WTC11 (cell line): Measurements from ENCODE around the gene BABAM2. TPM values are rescaled to one million over a fixed set of nuclear protein-coding genes. Genes with fewer than 3 reads are reported as not detected.

ENCODE experiments used
- ATAC-seq: fragments of 200-7000 bp; cut with Tn5 transposase; 2 replicates; pipeline ENCODE4 v1.10.0; 2021; ENCODE audit warnings: mild to moderate bottlenecking, moderate library complexity
- CTCF ChIA-PET: fragments of 300-600 bp; sonication (Branson Sonifier 250); formaldehyde crosslinking; loops from one replicate; lab custom pipeline; 2021; ENCODE audit warnings: antibody characterized with exemption; lab: Charles Lee
- POLR2A ChIA-PET: fragments of 350-600 bp; sonication (Branson Sonifier 250); formaldehyde crosslinking; loops from one replicate; lab custom pipeline; 2021; ENCODE audit warnings: antibody characterized with exemption; lab: Charles Lee
- DNase-seq: peaks from one replicate; pipeline ENCODE4 v3.0.0; 2021; ENCODE audit warnings: low spot score
- H3K27ac Mint-ChIP-seq: 2 replicates; pipeline ENCODE4 v1.8.0; 2021; ENCODE audit warnings: mixed read lengths
- H3K27me3 Mint-ChIP-seq: 2 replicates; pipeline ENCODE4 v1.8.0; 2021; ENCODE audit warnings: low read depth, mild to moderate bottlenecking, moderate library complexity, mixed read lengths
- H3K36me3 Mint-ChIP-seq: 2 replicates; pipeline ENCODE4 v1.8.0; 2021; ENCODE audit warnings: mixed read lengths
- H3K4me1 Mint-ChIP-seq: 2 replicates; pipeline ENCODE4 v1.8.0; 2022; ENCODE audit warnings: mixed read lengths
- H3K4me3 Mint-ChIP-seq: 2 replicates; pipeline ENCODE4 v1.8.0; 2021; ENCODE audit warnings: mild to moderate bottlenecking, moderate library complexity, mixed read lengths
- H3K9me3 Mint-ChIP-seq: 2 replicates; pipeline ENCODE4 v1.8.0; 2021; ENCODE audit warnings: mixed read lengths
- AR ChIP-seq: fragments of 250-450 bp; sonication (Bioruptor Pico); IDR thresholded peaks from 2 replicates; pipeline ENCODE4 v1.9.0; 2021; ENCODE audit warnings: mild to moderate bottlenecking
- ATF1 ChIP-seq: sonication (generic); formaldehyde crosslinking; IDR thresholded peaks from 2 replicates; pipeline ENCODE4 v1.8.1; 2023; ENCODE audit warnings: mild to moderate bottlenecking, moderate library complexity, missing genetic modification reagents
- ATF3 ChIP-seq: sonication (generic); formaldehyde crosslinking; conservative IDR thresholded peaks from 2 replicates; pipeline ENCODE4 v1.8.1; 2022; ENCODE audit warnings: mild to moderate bottlenecking, missing genetic modification reagents
- ELF4 ChIP-seq: sonication (generic); formaldehyde crosslinking; IDR thresholded peaks from 2 replicates; pipeline ENCODE4 v1.8.1; 2022; ENCODE audit warnings: low read depth, mild to moderate bottlenecking, moderate library complexity, missing genetic modification reagents
- GRHL2 ChIP-seq: fragments of 250-450 bp; sonication (Bioruptor Pico); IDR thresholded peaks from 2 replicates; pipeline ENCODE4 v1.8.0; 2022; ENCODE audit warnings: mild to moderate bottlenecking, moderate library complexity; ENCODE audit not compliant: insufficient replicate concordance, severe bottlenecking
- HMGA2 ChIP-seq: fragments of 250-450 bp; sonication (Bioruptor Pico); IDR thresholded peaks from 2 replicates; pipeline ENCODE4 v1.4.0; 2021; ENCODE audit warnings: mild to moderate bottlenecking, moderate library complexity
- IRF2 ChIP-seq: sonication (generic); formaldehyde crosslinking; IDR thresholded peaks from 2 replicates; pipeline ENCODE4 v1.8.0; 2022; ENCODE audit warnings: low read depth, missing genetic modification reagents, borderline replicate concordance
- MXD4 ChIP-seq: fragments of 250-450 bp; sonication (Bioruptor Pico); IDR thresholded peaks from 2 replicates; pipeline ENCODE4 v1.8.0; 2021; ENCODE audit warnings: mild to moderate bottlenecking, moderate library complexity, borderline replicate concordance
- MYBL2 ChIP-seq: sonication (generic); formaldehyde crosslinking; IDR thresholded peaks from 2 replicates; pipeline ENCODE4 v1.8.1; 2023; ENCODE audit warnings: mild to moderate bottlenecking, moderate library complexity, missing genetic modification reagents
- ZNF121 ChIP-seq: sonication (generic); formaldehyde crosslinking; IDR thresholded peaks from 2 replicates; pipeline ENCODE4 v1.8.0; 2023; ENCODE audit warnings: missing genetic modification reagents
- total RNA-seq: library from RNA; stranded (reverse); gene quantifications from 3 replicates; pipeline ENCODE4 v1.2.3, GENCODE V29; 2021
- TF ChIP-seq, protein P1 (sequence below): fragments of 250-450 bp; sonication (Bioruptor Pico); IDR thresholded peaks from 2 replicates; pipeline ENCODE4 v1.9.0; 2021; ENCODE audit warnings: mild to moderate bottlenecking, borderline replicate concordance
- TF ChIP-seq, protein P2 (sequence below): sonication (generic); formaldehyde crosslinking; IDR thresholded peaks from 2 replicates; pipeline ENCODE4 v1.8.1; 2022; ENCODE audit warnings: low read depth, missing genetic modification reagents, borderline replicate concordance
- TF ChIP-seq, protein P3 (sequence below): sonication (generic); formaldehyde crosslinking; IDR thresholded peaks from 2 replicates; pipeline ENCODE4 v1.8.1; 2022; ENCODE audit warnings: missing genetic modification reagents, borderline replicate concordance

BABAM2 gene
- total RNA-seq, 1 experiment from 2014 or later, result 16.5 TPM

DNA sequence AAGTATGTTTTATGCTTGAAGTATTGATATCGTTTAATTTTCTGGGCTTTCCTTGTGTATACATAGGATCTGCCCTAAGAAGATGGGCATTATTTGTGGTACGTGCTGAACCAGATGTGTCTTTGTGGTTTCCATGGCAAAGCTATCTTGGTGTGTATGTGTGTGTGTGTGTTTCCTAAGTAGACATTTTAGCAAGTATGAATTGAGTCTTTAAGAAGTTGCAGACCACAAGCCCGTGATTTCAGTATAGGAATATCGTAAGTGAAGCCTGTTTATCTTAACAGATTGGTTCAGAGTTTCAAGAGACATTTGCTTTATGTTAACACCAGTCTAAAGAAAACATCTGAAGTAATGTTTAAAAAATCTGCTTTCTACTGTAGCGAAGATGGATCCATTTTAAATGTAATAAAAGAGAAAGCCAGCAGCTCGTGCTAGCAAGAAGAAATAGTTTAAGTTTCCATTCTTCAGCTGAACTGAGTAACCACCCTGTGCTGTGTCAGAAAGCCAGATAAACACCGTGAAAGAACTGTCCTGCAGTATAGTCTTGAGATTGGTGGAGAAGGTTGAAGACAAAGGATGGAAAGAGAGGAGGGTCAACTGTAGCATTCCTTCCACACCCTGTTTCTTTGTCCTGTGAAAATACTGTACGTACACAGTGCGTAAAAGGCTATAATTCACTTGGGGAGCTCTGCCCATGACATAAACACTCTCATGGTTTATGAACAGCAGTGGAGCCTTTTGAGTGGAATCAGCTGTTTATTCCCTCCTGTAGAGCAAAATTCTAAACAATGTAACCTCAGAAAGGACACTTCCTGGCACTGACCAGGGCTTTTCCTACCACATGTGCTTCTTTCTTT lies 410.2 kb downstream of the BABAM2 start (continued):
- TF ChIP-seq, protein P1, sequence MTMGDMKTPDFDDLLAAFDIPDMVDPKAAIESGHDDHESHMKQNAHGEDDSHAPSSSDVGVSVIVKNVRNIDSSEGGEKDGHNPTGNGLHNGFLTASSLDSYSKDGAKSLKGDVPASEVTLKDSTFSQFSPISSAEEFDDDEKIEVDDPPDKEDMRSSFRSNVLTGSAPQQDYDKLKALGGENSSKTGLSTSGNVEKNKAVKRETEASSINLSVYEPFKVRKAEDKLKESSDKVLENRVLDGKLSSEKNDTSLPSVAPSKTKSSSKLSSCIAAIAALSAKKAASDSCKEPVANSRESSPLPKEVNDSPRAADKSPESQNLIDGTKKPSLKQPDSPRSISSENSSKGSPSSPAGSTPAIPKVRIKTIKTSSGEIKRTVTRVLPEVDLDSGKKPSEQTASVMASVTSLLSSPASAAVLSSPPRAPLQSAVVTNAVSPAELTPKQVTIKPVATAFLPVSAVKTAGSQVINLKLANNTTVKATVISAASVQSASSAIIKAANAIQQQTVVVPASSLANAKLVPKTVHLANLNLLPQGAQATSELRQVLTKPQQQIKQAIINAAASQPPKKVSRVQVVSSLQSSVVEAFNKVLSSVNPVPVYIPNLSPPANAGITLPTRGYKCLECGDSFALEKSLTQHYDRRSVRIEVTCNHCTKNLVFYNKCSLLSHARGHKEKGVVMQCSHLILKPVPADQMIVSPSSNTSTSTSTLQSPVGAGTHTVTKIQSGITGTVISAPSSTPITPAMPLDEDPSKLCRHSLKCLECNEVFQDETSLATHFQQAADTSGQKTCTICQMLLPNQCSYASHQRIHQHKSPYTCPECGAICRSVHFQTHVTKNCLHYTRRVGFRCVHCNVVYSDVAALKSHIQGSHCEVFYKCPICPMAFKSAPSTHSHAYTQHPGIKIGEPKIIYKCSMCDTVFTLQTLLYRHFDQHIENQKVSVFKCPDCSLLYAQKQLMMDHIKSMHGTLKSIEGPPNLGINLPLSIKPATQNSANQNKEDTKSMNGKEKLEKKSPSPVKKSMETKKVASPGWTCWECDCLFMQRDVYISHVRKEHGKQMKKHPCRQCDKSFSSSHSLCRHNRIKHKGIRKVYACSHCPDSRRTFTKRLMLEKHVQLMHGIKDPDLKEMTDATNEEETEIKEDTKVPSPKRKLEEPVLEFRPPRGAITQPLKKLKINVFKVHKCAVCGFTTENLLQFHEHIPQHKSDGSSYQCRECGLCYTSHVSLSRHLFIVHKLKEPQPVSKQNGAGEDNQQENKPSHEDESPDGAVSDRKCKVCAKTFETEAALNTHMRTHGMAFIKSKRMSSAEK (CRISPR knock-in tag), result no peak
- TF ChIP-seq, protein P2, sequence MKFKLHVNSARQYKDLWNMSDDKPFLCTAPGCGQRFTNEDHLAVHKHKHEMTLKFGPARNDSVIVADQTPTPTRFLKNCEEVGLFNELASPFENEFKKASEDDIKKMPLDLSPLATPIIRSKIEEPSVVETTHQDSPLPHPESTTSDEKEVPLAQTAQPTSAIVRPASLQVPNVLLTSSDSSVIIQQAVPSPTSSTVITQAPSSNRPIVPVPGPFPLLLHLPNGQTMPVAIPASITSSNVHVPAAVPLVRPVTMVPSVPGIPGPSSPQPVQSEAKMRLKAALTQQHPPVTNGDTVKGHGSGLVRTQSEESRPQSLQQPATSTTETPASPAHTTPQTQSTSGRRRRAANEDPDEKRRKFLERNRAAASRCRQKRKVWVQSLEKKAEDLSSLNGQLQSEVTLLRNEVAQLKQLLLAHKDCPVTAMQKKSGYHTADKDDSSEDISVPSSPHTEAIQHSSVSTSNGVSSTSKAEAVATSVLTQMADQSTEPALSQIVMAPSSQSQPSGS (CRISPR knock-in tag), result no peak
- TF ChIP-seq ELF4 (CRISPR knock-in tag), result no peak
- no peak for TF ChIP-seq ATF3 (CRISPR knock-in tag)
- no peak for TF ChIP-seq ATF1 (CRISPR knock-in tag)
- no peak for TF ChIP-seq IRF2 (CRISPR knock-in tag)
- no peak for TF ChIP-seq ZNF121 (CRISPR knock-in tag)
- no peak for TF ChIP-seq HMGA2 (CRISPR knock-in tag)

DNA sequence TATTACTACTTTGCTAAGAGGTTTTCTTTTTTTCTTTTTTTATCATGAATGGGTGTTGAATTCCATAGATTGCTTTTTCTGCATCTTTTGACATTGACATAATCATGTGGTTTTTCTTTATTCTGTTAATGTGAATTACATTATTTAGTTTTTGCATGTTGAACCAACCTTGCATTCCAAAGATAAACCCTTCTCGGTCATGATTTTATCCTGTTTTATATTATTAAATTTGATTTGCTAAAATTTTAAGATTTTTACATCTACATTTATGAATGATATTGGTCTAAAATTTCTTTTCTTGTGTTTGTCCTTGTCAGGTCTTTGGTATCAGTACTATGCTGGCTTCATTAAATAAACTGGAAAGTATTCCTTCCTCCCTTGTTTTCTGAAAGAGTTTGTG lies 414.7 kb downstream of the BABAM2 start:
- ATAC-seq, result no peak
- DNase-seq, result no peak

More for the DNA sequence above, 414.7 kb downstream of the BABAM2 start:
- ChIA-PET CTCF (no interaction called here), POLR2A (no interaction called here)
- Mint-ChIP-seq H3K27me3 (no peaks in the 10 kb centered on the region), H3K9me3 (peaks cover 14% of the 10 kb centered on the region), H3K4me1 (peaks cover 5% of the 10 kb centered on the region; the same call in 1 of the 2 replicates), H3K4me3 (no peak overlapping the region), H3K27ac (no peak overlapping the region), H3K36me3 (peaks cover 6% of the 10 kb centered on the region)
- TF ChIP-seq MYBL2 (CRISPR knock-in tag) (no peak), GRHL2 (no peak), MXD4 (CRISPR knock-in tag) (no peak), AR (no peak)
- TF ChIP-seq, protein P3, sequence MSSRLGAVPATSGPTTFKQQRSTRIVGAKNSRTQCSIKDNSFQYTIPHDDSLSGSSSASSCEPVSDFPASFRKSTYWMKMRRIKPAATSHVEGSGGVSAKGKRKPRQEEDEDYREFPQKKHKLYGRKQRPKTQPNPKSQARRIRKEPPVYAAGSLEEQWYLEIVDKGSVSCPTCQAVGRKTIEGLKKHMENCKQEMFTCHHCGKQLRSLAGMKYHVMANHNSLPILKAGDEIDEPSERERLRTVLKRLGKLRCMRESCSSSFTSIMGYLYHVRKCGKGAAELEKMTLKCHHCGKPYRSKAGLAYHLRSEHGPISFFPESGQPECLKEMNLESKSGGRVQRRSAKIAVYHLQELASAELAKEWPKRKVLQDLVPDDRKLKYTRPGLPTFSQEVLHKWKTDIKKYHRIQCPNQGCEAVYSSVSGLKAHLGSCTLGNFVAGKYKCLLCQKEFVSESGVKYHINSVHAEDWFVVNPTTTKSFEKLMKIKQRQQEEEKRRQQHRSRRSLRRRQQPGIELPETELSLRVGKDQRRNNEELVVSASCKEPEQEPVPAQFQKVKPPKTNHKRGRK (CRISPR knock-in tag), result no peak
